GM12872 (cell line): Measurements from ENCODE around the gene GPC6.

Experiments
- TF ChIP-seq, protein P1 (sequence below): IDR thresholded peaks from 3 replicates; pipeline ENCODE4 v1.5.1; 2011; ENCODE audit warnings: low read depth, mild to moderate bottlenecking, low read length, moderate library complexity; ENCODE audit not compliant: insufficient read depth

The GPC6 gene

DNA sequence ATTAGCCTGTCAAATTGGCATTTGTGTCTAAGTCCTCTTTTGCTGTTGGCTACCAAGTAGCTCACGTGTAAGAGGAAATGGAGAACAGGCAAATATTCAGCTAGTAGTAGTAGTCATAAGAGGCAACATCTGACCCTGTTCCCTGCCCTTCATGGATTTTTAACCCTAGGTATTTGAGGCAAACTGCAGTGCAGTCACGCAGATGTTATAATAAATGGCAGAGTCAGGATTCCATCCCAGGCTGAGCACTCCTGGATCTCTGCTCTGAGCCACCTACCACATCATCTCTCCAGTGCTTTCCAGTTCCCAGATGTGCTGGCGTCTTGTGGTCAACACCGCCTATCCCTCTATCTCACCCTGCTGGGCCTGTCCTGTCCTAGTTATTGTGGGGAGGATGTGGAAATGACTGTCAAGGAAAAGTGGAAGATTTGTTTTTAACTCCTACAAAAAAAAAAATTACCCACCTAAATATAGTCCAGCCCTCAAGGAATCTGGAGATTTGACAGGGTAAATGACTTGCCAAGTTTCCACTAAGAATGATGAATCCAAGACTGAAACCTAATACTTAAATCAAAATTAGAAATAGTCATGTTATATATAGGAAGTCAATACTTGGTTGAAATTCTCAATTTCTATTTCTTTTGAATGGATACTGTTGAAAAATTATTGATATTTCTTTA is 322.9 kb downstream of the GPC6 start:
- TF ChIP-seq, protein P1, sequence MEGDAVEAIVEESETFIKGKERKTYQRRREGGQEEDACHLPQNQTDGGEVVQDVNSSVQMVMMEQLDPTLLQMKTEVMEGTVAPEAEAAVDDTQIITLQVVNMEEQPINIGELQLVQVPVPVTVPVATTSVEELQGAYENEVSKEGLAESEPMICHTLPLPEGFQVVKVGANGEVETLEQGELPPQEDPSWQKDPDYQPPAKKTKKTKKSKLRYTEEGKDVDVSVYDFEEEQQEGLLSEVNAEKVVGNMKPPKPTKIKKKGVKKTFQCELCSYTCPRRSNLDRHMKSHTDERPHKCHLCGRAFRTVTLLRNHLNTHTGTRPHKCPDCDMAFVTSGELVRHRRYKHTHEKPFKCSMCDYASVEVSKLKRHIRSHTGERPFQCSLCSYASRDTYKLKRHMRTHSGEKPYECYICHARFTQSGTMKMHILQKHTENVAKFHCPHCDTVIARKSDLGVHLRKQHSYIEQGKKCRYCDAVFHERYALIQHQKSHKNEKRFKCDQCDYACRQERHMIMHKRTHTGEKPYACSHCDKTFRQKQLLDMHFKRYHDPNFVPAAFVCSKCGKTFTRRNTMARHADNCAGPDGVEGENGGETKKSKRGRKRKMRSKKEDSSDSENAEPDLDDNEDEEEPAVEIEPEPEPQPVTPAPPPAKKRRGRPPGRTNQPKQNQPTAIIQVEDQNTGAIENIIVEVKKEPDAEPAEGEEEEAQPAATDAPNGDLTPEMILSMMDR = no peak

DNA sequence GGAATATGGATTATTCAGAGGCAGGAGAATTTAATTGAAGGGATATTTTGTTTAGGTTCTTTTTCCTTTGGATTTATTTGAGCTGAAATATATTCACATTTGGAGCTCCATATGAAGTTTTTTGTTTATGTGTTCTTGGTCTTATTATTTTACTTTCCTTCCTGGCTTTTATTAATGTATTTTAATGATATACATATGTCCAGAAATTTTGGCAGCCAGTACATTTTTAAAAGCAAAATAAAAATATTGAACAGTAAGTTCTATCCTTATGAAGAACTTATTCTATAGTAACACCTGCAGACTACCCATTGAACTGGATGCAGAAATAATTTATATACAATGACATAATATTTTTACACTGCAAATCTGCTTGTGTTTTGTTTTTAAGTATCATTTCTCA is 323.6 kb downstream of the GPC6 start:
- TF ChIP-seq, protein P1 = no peak

DNA sequence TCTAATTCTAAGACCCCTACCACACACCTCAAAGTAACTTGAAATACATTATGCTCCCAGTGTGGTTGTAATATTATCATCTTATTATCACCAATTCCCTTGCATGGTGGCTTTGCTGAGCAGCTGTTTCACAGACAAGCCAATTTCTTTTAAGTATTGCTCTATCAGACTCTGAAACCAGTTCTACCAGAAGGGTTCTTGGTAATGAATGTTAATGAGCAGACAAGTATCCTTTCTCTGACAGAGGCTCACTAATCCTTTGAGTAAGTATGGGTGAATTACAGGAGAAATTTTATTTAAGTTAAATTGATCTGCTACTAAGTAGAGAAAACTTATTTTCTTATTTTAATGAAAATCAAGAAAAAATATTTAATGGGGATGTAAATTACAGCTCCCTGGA is 326.0 kb downstream of the GPC6 start:
- TF ChIP-seq, protein P1 = no peak

DNA sequence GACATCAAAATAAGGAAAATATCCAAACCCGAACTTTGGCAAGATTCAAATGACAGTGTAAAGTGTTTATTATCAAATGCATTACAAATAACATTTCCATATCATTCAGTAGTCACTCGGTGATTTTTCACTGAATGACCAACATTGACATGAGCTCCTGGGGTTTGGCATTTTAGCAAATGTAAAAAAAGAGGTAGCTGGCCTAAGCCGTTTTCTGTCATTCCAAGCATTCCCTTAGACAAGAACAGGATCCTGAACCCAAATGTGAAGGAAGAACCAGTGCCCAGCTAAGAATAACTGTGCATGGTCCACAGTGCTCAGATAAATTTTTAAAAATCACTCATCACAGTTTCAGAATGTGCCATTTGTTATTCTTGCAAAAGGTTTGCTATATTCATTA is 327.9 kb downstream of the GPC6 start:
- TF ChIP-seq, protein P1 = no peak

DNA sequence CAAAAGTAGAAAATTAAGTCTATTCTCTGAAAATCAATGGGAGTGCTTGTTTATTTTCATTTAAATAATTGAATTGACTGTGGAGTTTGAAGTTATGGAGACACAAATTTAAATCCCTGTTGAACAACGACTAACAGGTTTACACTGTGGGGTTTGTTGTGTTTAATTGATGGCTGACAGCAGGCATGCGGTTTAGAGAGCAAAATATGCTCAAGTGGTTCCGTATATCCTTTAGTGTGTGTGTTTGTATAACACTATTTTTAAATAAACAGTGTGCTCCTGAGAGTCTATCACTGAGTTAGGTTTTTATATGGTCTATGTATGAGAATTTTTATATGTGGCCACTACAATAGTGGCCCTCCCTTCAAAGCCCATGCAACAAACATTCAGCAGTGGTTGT is 332.0 kb downstream of the GPC6 start:
- TF ChIP-seq, protein P1 = no peak

DNA sequence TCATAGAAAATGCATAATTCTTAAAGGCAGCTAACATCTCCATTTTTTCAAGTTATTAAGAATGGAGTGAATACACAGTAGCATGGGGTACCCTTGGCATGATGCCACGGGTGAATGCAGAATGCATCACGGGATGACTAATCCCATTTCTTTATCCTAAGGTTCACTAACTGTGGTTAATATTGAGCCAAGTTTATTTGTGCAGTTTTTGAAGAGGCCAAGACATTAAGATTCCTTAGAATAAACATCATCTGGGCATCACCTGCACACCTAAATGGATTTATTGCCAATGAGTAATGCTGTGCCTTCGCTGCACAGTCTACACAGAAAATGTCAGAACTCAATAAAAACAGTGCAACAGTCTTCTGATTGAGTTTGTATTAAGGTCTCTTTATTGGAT is 333.1 kb downstream of the GPC6 start:
- TF ChIP-seq, protein P1 = no peak

DNA sequence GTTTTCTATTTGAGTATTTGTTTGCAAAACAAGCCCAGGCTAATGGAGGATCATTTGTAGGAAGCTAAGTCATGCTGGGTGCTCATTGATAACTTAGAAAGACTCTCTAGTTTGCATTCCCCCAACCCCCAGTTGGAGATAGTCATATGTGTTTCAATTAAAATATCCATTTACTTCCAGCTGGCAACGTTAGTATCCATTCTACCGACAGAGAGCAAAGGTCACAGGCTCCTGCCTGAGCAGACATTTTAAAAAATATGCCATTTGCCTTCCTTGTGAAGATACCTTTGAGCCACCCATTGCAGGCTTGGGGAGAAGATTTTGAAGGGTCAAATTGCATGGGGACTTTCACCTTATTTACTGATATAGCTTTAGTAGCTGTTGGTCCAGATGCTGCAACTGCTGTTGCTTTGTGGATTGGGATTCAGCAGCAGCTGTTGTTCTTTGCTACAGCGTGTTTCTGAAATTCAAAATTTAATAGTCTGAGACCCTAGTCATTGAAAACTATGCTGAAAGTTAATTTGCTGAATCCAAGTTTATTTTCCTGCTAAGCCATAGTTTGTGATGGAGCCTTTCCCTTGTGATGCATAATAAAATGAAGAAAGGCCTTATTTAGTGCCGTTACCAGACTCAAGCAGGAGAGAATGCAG is 335.1 kb downstream of the GPC6 start:
- TF ChIP-seq, protein P1 = no peak
